Fibroblast of skin of right biceps (primary cell): ENCODE results near the gene GNA15.
A peak's percentile ranks its signal among the peaks of the same experiment; 100 is the strongest.
"Not testable (repeated sequence)": the region's sequence is repeated elsewhere in the genome, so short reads cannot be mapped to it uniquely, and the experiment has no call there.

ENCODE experiments used
- DNase-seq: peaks from one replicate; pipeline ENCODE4 v3.0.0-alpha.2; 2013

Gene GNA15

DNA sequence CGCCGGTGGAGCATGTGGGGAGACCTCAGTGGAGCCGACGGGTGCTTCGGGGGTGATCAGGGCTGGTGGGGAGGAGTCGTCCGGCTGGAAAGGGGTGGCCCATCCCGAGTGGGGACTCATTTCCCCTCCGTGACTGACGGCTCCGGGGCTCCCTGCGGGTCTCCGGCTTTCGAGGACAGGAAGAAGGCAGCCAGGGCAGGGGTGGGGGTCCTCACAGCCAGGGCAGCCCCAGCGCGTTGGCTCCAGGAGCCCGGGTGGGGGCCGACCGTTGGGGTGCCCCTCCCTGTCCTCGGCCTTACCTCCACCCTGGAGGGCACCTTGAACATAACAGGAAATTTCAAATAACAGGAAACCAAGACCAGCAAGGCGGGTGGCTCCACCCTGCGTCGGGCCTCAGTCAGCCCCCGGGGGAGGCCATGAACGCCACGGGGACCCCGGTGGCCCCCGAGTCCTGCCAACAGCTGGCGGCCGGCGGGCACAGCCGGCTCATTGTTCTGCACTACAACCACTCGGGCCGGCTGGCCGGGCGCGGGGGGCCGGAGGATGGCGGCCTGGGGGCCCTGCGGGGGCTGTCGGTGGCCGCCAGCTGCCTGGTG lies 42.6 kb downstream of the GNA15 start, which contains the start of gene S1PR4:
Gene S1PR4 (plus strand): TSS at position 393 of the 596 bp plus-strand sequence. CDS start 24 bp downstream, at position 417.
- no peak for DNase-seq

DNA sequence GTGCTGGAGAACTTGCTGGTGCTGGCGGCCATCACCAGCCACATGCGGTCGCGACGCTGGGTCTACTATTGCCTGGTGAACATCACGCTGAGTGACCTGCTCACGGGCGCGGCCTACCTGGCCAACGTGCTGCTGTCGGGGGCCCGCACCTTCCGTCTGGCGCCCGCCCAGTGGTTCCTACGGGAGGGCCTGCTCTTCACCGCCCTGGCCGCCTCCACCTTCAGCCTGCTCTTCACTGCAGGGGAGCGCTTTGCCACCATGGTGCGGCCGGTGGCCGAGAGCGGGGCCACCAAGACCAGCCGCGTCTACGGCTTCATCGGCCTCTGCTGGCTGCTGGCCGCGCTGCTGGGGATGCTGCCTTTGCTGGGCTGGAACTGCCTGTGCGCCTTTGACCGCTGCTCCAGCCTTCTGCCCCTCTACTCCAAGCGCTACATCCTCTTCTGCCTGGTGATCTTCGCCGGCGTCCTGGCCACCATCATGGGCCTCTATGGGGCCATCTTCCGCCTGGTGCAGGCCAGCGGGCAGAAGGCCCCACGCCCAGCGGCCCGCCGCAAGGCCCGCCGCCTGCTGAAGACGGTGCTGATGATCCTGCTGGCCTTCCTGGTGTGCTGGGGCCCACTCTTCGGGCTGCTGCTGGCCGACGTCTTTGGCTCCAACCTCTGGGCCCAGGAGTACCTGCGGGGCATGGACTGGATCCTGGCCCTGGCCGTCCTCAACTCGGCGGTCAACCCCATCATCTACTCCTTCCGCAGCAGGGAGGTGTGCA lies 43.3 kb downstream of the GNA15 start:
- no peak for DNase-seq

GRCh38 chr19:3179739-3180293 lies 44.0 kb downstream of the GNA15 start:
- DNase-seq: no peak

DNA sequence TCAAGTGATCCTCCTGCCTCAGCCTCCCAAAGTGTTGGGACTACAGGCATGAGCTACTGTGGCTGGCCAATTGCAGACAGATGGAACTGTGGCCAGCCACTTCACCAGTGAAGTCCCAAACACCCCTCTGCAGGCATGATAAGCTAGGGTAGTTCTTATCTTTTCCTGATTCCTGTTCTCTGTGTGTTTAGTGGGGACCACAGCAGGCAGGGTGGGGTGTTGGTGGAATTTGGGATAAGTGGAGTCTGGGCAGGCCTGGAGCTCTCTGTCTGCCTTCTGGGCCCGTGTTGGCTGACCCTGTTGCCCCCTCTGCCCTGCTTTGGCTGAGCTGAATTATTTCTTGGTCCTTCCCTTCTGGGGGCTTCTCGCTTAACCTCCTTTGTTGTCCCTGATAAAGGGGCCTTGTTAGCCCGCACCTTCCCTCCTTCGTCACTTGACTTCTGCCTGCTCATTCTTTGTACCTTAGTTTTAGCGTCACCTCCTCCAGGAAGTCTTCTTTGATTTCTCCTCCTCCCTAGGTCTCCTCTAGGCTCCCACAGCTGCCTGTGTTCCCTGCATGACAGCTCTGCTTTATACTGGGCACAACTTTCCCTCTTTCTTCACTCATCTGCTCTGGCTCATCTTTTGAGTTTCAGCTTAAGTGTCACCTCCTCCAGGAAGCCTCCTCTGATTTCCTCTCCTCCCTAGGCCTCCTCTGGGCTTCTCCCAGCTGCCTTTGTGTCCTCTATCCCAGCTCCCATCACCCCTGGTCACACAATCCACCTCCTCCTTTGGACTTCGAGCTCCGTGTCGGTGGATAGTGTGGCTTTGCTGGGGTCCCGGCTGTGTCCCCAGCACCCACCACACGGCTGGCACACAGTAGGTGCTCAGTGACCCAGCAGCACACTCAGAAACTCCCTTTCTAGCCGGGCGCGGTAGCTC lies 48.1 kb downstream of the GNA15 start:
- no peak for DNase-seq

DNA sequence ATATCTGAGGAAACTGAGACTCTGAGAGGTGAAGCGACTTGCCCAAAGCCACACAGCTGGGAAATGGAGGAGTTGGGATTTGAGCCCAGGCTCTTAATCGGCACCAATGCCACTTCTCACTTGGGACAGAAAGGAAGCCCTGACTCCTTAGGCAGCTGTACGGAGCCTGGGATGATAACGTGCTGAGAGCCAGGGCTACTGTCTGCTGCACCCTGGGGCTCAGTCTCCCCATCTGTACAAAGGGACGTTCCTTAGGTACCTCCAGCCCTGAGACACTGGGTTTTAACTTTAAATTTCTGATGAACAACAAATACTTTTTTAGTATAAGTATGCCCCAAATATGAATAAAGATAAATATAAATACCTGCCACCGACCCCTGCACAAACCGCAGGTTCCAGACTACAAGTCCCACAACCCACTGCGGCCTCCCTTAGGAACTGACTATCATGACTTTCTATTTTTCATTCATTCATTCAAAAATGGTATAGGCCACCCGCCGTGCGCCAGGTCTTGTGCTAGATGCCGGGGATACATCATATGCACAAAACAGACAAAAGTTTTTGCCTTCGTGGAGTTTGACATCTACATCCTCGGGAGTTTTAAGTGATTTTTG lies 49.1 kb downstream of the GNA15 start:
- DNase-seq: no peak

DNA sequence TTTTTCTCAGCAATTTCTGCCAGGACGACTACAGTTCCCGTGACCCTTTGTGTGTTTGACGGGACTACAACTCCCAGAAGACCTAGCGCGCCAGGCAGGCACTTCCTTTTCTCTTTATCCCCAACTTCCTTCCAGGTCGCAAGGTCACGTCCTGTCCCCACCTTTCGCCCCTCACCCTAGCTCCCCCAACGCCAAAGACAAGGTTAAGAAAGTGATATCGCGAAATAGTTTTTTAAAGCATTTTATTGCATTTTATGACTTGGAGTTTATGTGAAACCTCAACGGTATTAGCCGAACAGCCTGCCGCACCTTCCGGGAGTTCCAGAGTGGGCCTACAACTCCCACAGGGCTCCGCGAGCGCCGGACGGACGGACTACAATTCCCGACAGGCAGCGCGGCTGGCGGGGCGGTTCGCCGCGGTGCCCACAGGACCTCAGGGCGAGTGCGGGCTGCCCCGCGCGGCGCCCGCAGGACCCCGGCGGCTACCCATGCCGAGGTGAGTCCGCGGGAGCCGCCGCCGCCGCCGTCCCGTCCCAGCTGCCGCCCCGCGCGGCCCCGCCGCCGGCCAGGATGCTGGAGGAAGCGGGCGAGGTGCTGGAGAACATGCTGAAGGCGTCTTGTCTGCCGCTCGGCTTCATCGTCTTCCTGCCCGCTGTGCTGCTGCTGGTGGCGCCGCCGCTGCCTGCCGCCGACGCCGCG lies 49.8 kb downstream of the GNA15 start, which contains the start of gene NCLN:
Gene NCLN (plus strand): TSS at position 470 of the 699 bp plus-strand sequence. CDS start 101 bp downstream, at position 571.
- DNase-seq: peak; percentile 93

- no peak for DNase-seq
These were observed 50.4 kb downstream of the GNA15 start for GRCh38 chr19:3186160-3186688.

DNA sequence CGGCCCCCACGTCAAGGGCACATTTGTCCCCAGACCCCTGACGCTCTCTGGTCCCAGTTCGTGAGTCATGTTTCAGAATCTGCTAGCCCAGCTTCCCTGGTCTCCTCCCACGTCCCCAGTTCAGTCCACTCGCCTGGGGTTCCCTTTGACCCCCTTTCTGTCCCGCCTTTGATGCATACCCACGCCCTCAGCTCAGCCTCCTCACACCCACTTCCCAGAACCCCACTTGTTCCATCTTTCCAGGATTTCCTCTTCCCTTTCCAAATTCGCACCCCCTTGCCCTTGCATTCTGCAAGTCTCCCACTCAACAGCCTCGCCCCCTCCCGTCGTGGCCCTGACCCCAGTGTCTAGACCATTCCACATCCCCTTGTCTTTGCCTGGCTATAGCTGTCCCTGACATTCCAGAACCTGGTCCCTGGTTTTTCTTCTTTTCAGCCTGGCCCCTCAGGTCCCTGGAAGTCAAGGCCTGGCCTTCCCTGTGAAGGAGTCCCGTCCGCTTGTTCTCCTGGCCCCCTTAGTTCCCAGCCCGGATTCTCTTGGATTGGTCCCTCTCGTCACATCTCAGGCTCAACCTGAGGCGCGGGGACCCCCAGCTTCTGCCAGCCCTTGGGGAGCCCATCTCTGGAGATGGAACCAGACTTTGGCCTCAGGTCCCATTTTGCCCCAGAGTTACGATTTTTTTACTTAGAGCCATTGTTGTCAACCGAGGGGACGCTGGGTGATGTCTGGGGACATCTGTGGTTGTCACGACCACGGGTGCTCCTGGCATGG lies 51.2 kb downstream of the GNA15 start:
- DNase-seq: no peak

GRCh38 chr19:3187662-3188511 lies 52.1 kb downstream of the GNA15 start:
- DNase-seq: no peak

DNA sequence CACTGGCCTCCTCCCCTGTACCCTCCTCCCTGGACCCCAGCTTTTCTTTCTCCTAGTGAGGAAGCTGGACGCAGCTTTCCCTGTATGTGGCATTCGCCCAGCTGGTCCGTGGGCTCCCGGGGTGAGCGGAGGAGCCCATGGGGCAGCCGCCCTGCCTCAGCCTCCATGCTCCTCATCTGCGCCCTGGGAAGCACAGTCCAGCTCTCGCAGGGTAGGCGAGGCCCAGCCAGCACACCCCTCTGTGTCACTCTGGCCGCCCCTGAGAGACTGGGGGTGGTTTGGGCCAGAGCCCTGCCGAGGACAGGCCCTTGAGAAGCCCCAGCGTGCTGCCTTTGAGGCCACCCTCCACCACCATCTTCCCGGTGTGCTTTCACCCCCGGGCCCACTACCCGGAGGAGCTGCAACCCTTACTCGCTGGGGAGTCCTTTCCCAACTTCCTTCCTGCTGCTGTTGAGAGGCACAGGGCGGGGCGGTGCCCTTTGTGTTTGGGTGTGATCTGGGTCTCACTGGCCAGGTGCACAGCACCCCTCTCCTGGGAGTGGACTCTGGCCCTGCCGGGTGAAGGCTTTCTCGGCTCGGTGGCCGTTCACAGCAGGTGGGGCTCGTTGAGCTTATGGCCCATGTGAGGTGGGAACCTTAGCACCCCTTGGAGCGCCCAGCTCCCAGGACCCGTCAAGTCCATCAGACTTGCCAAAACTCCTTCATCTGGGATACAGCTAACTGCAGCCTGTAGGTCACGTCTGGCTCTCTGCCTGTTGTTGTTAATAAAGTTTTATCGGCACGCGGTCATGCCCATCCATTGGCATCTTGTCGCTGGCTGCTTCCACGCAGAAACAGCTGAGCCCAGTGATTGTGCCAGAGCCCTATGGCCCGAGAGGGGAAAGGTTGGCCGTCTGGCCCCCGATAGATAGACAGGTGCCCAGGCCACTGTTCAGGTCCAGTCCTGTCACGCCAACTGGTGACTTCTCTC lies 53.1 kb downstream of the GNA15 start:
- DNase-seq: no peak

GRCh38 chr19:3189702-3190469 lies 54.1 kb downstream of the GNA15 start:
- no peak for DNase-seq

DNA sequence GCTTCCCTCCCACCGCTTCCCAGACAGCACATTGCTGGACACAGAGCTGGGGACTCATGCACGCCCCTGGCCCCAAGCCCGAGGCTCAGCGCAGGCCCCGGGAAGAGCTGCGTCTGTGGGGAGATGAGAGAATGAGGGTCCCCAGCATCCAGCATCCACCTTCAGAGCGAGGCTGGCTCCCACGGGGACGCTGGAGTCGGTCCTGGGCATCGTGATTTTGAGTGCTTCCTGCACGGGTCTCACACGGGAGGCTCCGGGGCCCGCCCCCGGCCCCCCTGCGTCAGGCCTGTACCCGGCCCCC lies 54.6 kb downstream of the GNA15 start:
- DNase-seq: no peak

DNA sequence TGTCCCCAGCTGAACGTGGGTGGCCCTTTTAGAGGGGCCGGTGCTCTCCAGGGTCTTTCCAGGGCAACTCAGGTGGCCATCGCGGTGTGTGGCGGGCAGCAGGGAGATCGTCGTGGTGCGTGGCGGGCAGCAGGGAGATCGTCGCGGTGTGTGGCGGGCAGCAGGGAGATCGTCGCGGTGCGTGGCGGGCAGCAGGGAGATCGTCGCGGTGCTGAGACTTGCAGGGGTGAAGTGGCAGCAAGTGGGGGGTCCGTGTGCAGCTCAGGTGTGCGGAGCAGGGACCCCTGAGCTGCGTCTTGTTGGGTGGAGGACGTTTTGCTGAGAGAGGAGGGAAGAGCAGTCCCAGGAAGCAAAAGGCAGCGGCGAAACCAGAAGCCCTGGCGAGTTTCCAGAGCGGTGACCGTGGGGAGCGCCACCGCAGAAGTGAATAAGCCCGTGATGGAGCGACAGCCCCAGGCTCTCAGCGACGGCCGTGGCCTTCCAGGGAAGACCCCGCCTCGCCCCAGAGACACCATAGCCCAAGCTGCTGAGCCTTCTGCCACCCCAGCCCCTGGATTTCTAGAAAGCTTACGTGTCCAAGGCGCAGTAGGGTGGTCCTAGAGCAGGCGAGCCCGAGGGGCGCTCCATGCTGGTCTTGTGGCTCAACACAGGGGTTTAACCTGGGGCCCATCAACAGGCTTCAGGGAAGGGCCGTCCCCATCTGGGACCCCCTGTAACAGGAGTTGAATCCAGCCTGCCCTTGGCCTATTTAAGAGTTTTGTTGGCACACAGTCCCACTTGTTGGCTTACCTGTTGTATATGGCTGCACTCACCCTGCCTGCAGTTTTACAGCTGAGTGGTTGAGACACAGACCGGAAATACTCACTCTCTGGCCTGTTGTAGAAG lies 55.3 kb downstream of the GNA15 start:
- no peak for DNase-seq

- not testable (repeated sequence) for DNase-seq
These were observed 55.9 kb downstream of the GNA15 start for GRCh38 chr19:3191806-3192104.

- DNase-seq: no peak
These were observed 56.4 kb downstream of the GNA15 start for GRCh38 chr19:3192228-3192635.

DNA sequence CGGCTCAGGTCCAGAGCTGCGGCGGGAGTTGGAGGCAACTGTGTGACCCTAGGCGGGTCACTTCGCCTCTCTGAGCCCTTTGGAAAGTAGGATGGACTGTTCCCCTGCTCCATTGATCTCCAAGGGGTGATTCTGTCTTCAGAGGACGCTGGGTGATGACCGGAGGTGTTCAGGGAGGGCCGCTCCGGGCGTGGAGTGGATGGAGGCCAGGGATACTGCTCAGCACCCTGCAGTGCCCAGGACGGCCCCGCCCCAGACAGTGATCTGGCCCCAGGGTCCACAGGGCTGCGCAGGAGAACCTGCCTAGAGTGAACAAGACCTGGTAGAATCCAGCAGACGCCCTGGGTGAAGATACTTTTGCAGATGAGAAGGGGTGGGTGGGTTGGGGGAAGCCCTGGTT lies 56.9 kb downstream of the GNA15 start:
- no peak for DNase-seq
